ENCODE measurements around the gene CAPN8.

Gene CAPN8

DNA sequence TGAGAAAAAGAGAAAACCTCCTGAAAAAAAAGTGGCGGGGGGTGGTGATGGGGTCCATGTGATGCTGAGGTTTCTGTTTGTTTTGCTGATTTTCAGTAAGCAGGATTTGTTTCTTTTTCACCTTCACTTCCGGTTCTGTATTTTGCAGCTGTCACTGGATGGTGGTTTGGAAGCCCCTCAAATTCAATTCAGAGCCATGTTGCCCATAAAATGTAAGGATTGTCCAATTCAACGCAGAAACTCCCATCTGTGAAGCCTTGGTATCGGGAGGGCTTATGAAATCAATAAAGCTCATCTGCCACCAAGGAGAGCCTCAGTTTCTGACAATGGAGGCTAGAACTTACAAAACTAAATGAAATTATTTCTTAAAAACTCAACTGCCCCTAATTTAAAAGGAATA, 12.1 kb downstream of the CAPN8 start:
- no peak for DNase-seq

DNA sequence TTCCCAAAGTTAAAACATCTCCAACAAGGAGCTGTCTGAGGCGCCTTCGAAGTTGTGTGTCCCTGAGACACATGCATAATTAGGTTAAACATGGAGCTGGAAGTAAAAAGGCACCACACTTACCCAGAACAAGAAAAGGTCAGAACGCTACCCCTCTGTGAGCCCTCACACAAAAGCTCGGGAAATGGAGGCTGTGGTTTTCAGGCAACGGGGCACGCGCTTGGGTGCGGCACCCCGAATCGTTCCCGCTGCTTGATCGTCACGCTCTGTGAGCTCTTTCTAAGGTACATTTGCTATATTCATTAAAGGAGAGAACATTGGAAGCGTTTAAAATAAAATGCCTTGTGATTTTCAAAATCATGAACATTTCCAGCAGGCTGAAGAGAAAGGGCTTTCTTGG, 12.5 kb downstream of the CAPN8 start:
- DNase-seq, result no peak

DNA sequence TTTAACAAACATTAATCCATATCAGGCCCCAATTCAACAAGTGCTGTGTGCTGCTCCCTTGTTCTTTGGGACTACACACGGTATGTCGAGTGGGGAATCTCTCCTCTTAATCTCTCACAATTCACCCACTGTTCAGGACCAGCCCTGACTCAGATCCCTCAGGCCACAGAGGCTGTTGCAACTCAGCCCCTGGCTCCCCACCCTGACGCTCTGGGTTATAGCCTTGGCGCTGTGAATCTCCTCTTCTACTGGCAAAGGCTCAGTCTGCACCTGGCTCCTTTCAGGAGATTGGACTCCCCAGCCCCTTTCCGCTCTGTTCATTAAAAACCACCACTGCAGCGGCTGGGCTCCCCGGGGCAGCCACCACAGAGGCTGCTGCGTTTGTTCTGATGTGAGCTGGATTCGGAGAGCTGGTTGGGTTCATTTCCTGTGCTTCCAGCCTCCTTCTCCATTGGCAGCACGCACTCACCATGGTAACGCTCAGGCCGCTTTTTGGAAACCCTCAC, 13.0 kb downstream of the CAPN8 start:
- DNase-seq, result no peak

DNA sequence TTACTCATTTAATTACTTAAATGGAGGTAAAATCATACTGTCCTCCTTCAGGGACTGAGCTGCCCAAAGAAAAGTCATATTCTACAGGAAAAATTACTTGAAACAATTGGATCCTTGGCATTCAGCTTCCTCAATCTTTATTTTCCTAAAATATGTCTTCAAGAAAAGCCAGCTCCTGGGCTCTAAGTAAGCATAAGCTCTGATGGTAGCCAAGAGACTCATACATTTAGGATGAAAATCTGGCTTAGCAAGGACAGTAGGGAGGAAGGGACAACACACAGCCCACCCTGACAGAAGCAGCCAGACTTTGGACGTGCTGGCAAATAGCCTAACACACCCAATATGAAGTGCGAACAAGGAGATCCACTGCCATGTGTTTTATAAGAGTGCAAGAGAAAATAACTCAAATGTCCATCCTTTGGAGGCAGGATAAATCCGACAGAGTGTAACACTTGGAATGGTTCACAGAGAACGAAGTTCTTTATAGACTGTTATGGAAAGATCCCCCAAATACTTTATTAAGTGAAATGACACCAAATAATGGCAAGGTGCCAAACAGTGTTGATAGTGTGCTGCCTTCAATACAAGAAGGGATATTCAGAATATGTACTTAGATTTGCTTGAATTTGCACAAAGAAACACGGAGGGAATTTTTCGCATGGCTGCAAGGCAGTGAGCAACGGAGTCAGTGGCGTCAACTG, 14.1 kb downstream of the CAPN8 start:
- no peak for DNase-seq

DNA sequence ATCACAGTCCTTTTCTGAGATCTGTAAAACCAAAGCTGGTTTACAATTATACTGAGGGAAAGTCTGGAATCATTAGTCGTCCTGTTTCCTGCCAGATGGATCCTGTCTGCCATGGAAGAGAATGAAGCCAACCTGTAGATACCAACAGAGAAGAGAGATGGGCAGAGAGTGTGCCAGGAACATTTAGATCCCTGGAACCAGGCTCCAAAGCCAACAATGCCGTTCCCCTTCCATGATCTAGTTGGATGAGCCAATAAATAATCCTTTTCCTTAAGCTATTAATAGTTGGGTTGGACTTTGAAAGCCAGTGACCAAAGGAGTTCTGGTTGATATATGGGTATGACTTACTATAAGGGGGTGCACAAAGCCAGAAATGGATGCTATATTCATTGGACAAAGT, 15.0 kb downstream of the CAPN8 start:
- DNase-seq, result no peak

DNA sequence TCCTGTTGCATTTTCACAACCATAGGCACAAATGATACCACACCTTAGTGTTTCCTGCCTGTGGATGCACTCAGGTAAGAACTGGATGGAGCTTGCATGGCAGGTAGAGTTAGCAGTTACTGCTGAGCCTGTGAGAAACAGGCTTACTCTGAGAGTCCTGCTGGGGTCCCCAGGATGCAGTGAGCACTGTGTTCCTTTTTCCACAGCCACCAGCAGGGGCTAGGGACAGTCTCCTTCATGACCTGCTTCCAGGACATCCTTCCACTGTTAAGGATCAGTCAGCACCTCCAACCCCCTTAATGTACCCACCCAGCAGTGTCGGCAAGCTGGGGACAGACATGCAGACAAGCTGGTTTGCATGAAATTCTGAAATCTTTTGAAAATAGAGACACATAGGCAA, 16.3 kb downstream of the CAPN8 start:
- DNase-seq, result no peak

GRCh38 chr1:223647249-223647648, 18.3 kb downstream of the CAPN8 start:
- DNase-seq, result no peak

- no peak for DNase-seq
Observed at GRCh38 chr1:223645903-223646302, 19.6 kb downstream of the CAPN8 start.

DNA sequence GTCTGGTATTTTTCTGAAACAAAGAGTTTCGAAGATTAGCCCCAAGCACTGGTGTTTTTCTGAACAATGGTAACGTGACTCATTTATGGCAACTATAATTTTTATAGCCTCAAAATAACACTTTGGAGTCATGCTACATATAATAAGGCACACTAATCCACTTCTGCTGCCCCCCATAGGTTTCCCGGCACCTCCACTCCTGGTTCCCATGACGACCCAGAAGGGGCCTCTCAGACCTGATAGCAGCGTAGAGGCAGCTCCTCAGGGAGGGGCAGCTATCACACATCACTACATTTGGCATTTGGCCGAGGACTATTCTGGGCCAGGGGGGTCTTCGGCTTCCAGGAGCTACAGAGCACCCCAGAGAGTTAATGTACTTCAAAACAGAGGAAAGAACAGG, 23.3 kb downstream of the CAPN8 start:
- DNase-seq, result no peak

DNA sequence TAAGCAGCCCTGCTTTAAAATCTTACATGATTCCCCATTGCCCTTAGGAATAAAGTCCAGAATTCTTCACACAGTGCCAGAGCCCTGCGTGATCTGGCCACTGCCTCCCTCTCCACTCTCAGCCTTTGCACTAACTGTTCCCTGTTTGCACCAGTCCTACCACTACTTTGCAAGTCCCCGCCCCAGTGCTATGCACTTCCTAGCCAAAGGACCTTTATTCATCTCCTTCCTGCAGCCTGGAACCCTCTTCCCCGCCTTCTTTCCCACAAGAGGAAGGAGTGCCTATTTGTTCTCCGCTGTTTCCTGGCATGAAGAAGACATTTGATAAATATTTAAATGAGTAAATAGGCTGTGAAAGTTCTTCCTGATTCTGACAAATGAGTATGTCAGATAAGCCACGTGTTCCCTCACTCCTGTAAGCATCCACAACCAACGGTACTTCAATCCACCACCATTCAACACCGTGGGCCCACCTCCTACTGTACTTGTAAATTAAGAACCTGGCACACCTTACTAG, 23.9 kb downstream of the CAPN8 start:
- DNase-seq, result no peak

- DNase-seq, result no peak
Observed at GRCh38 chr1:223639331-223639749, 26.2 kb downstream of the CAPN8 start.

GRCh38 chr1:223635236-223635635, 30.3 kb downstream of the CAPN8 start:
- no peak for DNase-seq

GRCh38 chr1:223634423-223634822, 31.1 kb downstream of the CAPN8 start:
- DNase-seq, result no peak

GRCh38 chr1:223631956-223632355, 33.5 kb downstream of the CAPN8 start:
- DNase-seq, result no peak

DNA sequence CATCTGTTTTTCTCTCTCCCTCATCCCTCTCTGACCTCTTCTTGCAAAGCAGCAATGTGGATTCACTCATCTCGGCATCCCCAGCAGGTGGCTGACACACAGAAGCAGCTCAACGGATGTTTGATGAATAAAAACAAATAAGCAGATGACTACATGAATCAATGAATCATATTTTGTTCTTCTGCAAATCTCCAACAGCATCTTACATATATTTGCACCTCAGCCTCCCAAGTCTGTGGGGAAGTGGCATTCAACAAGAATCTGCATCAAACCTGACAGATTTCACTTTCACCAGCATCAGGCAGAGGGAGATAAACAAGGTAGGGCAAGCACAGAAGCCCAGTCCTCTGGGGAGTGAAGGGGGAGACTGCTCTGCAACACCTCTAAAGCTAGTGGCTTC, 34.0 kb downstream of the CAPN8 start:
- DNase-seq, result no peak

DNA sequence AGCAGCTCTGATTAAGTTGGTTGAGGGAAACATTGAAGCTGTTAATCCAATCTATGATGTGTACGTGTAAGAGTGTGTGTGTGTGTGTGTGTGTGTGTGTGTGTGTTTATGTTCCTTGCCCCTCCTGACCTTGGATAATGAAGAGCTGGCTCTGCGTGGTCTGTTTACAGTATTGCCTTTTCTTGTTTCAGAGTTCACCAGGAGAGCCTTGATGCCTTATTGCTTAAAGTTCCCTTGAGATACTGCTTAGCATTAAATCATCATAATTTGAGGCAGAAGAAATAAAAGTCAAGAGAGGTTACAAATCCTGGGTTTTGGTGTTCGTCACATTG, 36.4 kb downstream of the CAPN8 start:
- DNase-seq, result no peak

GRCh38 chr1:223628233-223629125, 37.0 kb downstream of the CAPN8 start:
- DNase-seq, result peak; percentile 62

DNA sequence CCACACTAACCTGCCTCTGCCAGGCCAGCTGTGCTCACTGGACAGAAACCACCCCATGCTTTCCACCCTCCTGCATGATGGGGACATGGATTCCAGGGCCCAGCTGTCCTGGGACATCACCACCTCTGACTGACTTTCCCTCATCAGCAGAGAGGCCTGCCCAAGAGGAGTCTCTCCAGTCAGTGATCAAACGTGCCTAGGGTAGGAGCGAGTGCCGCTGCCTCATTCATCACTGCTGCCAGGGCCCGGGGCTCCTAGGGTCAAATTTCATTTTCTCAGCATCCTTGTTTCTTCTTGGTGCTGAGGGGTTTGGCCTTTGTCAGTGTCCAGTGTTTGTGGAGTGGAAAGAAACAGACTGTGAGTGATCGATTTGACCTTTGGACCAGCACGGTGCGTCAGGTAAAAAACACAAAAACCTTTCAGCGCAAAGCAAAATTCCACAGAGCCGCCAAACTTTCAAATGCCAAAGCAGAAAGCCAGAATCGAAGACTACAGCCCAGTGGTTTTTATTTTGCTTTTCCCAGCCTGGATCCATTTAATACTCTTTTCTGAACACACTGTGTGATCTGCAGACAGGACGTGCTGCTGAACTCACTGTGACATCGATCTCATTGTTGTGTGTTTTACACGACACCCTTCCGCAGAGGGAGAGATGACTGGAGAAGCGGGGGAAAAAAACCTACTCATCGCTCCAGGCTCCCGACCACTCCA, 43.2 kb downstream of the CAPN8 start:
- no peak for DNase-seq

DNA sequence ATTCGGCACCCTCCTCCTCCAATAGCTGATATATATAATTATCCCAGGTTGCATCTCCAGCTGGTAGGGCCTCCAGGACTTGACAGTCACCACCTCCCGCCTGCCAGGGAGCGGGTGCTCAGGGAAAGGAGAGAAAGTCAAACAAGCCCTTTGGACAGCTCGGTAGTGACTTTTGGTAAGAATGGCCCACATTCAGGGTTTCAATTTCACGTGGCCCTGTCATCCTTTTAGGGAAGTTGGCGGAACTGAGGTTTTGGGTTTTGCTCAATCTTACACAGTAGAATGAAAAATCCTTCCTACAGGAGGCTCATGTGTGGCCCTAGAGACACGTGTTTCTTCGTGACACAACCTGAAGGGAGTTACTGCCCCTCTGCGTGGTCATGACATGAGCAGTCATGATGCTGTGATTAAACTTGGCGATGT, 44.2 kb downstream of the CAPN8 start:
- no peak for DNase-seq

DNA sequence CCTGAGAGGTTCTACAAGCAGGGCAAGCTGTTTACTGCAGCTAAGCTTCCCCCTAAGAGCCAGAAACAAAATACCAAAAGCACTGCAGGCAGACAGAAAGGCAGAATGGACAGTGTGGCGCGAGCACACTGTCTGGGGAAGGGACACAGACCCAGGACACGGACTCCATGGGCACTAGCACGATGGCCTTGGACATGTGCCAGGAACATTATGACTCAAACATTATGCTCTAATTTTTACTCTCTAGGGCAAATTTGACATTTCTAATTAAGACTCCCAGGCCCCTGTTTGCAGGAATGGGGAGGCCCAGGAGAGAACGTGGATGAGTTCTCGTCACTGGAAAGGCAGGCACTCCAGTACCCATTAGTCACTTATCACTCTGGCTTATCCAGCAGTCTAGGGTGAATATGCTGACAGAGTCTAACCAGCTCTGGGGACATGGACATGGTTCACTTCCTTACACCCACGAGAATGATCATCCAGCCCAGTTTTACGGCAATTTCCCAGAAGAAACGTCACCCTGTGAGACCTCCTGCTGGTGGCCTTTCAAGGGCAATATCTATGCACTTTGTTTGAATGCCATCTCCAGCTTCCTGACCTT, 45.1 kb downstream of the CAPN8 start:
- DNase-seq, result no peak

- DNase-seq, result no peak
Observed at GRCh38 chr1:223618680-223619079, 46.8 kb downstream of the CAPN8 start.

DNA sequence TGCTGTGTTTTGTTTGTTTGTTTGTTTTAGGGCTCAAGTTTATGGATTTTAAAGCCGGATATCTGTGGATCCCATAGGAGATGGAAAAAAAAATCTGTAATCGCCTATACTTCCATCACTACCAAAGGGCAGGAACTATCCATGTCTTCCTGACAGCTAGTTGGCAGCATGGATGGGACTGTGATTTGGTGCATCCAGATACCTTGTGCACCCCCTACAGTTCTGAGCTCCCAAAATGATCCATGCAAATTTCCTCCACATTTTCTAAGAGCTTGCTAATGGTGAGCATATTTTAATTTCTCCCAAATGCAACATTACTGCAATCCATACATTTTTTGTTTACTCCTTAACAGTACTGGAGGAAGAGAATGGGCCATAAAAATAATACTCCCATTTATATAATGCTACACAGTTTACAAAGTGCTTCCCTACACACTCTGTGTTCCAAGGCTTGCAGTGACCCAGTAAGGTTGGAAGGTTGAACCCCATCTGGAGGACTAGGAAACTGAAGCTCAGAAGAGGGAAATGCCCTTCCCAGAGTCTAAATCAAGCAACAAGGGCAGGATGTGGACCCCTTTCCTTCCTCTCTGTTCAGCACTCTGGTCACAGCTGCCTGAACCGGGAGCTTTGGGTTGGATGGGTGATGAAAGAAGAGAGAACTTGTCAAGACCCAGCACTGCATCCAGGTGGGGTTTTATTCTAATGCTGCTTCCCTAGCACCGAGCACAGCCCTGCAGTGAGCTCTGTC, 48.0 kb downstream of the CAPN8 start:
- no peak for DNase-seq
